Adrenal gland (tissue), 12 donors: Measurements from ENCODE around the gene LPAR5. TPM values are rescaled to one million over a fixed set of nuclear protein-coding genes. Genes with fewer than 3 reads are reported as not detected.

Source experiments
- DNase-seq, 7 donors: peaks; one replicate each; pipeline ENCODE4 v3.0.0-alpha.2; 2019 to 2020
- H3K27ac ChIP-seq, 5 donors: fragments of 200-600 bp; sonication (generic) in 4 of 5; 1 replicate in 3 of 5; 2 replicates in 2 of 5; pipeline versions ENCODE4 v1.5.1 to v1.8.0; 2016 to 2020; ENCODE audit warnings: mild to moderate bottlenecking in 1 of 5
- H3K27me3 ChIP-seq: fragments of 200-600 bp; 2 replicates; pipeline ENCODE4 v1.8.0; 2021
- H3K36me3 ChIP-seq, 2 donors: fragments of 200-600 bp; replicated peaks in 1 of 2; 1 replicate in 1 of 2; 2 replicates in 1 of 2; pipeline versions ENCODE4 v1.5.1 to v1.8.0; 2018 to 2022
- H3K4me1 ChIP-seq, 2 donors: fragments of 200-600 bp; replicated peaks in 1 of 2; 1 replicate in 1 of 2; 2 replicates in 1 of 2; pipeline versions ENCODE4 v1.5.1 to v1.8.0; 2018 to 2021
- H3K4me3 ChIP-seq, 4 donors: fragments of 200-600 bp; sonication (generic) in 3 of 4; one replicate each; pipeline ENCODE4 v1.5.1; 2016 to 2018
- H3K9me3 ChIP-seq, 3 donors: fragments of 200-600 bp; sonication (generic) in 1 of 3; replicated peaks in 1 of 3; 1 replicate in 2 of 3; 2 replicates in 1 of 3; pipeline versions ENCODE4 v1.5.1 to v1.8.0; 2016 to 2021
- CTCF ChIP-seq, 6 experiments: fragments of 450-650 bp in 4 of 6; fragments of 200-600 bp in 2 of 6; sonication (generic) in 1 of 6; IDR thresholded peaks; 1 replicate in 5 of 6; 2 replicates in 1 of 6; pipeline versions ENCODE4 v1.5.1 to v1.8.0; 2016 to 2021; ENCODE audit warnings: antibody characterized with exemption in 6 of 6, mild to moderate bottlenecking in 2 of 6, moderate library complexity in 1 of 6
- POLR2A ChIP-seq, 2 donors: fragments of 450-650 bp; IDR thresholded peaks; one replicate each; pipeline ENCODE4 v1.6.1; 2017; ENCODE audit warnings: antibody characterized with exemption in 2 of 2, mild to moderate bottlenecking in 2 of 2, moderate library complexity in 1 of 2
- WGBS, 4 donors: extraction: QIAGEN DNeasy Blood & Tissue Kit in 2 of 4; methylation state at CpG; one replicate each; pipeline versions ENCODE4 v1.1.5 to v1.1.7; 2013 to 2017; 5-methylcytosine and 5-hydroxymethylcytosine counted together
- intact Hi-C, 2 donors: fragments of 100-400 bp; cut with DNase I; formaldehyde crosslinking; loops; one replicate each; pipeline versions ENCODE4 v1.14.1 to v1.15.0; 2022 to 2023
- polyA plus RNA-seq, 3 donors: library from polyadenylated mRNA; stranded (reverse); fragments of 200-250 nt in 2 of 3; fragments of 350-450 nt in 1 of 3; fragmentation: Illumina TruSeq in 1 of 3; extraction: RNeasy Lipid Tissue Mini Kit (QIAGEN cat#74804) in 1 of 3; gene quantifications; one replicate each; pipeline ENCODE4 v1.2.3, GENCODE V29; 2013 to 2014
- total RNA-seq, 9 donors: library from RNA; depleted of rRNA in 4 of 9; stranded (reverse); fragments of >200 nt in 4 of 9; fragments of 120-200 nt in 1 of 9; fragmentation: NEBNext Ultra II Directional in 1 of 9; extraction: Animal tissue kit (Norgen Biotek cat#: 25700) in 1 of 9; gene quantifications; one replicate each; pipeline versions ENCODE4 v1.1.0 to v1.2.4, GENCODE V29; 2013 to 2023
- donor health status: healthy with polysubstance abuse.
- donor health status: Bipolar disorder and iron deficiency.
- donor health status: DM: yes; HTN: yes; CAD: no.
- donor health status: DM: no; HTN: no; CAD: no.
- donor health status: DM: no; HTN: no; CAD: no.
- donor health status: DM: yes; HTN: yes; CAD: no.

Gene LPAR5
- total and polyA plus RNA-seq, 12 donors, result 0.28 to 11.6 (median 4.7) TPM

GRCh38 chr12:6662602-6662905 lies 26.8 kb upstream of the LPAR5 start:
- H3K4me1 ChIP-seq, result peaks cover 6 to 12% of the 10 kb centered on the region in 2 donors
- TF ChIP-seq CTCF (IDR thresholded peaks at IDR 0.05) (no peak), POLR2A (IDR thresholded peaks at IDR 0.05) (no peak)
- H3K9me3 ChIP-seq, result no peaks in the 10 kb centered on the region
- intact Hi-C loops, result loop anchor here in 1 of 2 donors (5.0 to 10.0 kb wide), 2 partner anchors 35 to 48 kb away; no protein-coding TSS in a partner anchor
- no peaks in the 10 kb centered on the region for H3K27me3 ChIP-seq
- 0 to 2% (median 1%) methylated on average over 9 to 10 of the region's 10 CpGs for WGBS, 4 donors
- no peak for DNase-seq
- peak overlapping the region in 2 of 5 donors; percentile 69 to 70 for H3K27ac ChIP-seq
- peak overlapping the region in 3 of 4 donors; percentile 58 to 77 (median 60) for H3K4me3 ChIP-seq
- H3K36me3 ChIP-seq, result peaks cover 0 to 20% of the 10 kb centered on the region in 2 donors

GRCh38 chr12:6653987-6654386 lies 18.2 kb upstream of the LPAR5 start:
- Histone ChIP-seq H3K4me3 (no peak overlapping the region), H3K27me3 (no peaks in the 10 kb centered on the region), H3K36me3 (peaks cover 0 to 63% of the 10 kb centered on the region in 2 donors), H3K4me1 (no peaks in the 10 kb centered on the region), H3K27ac (no peak overlapping the region), H3K9me3 (no peaks in the 10 kb centered on the region)
- WGBS, 4 donors, result 92 to 99% (median 94%) methylated on average over 5 of the region's 5 CpGs
- TF ChIP-seq CTCF (IDR thresholded peaks at IDR 0.05) (no peak), POLR2A (IDR thresholded peaks at IDR 0.05) (no peak)
- DNase-seq, result no peak
- intact Hi-C loops, result no loop called here

- H3K36me3 ChIP-seq, result peaks cover 0 to 64% of the 10 kb centered on the region in 2 donors
- no peaks in the 10 kb centered on the region for H3K27me3 ChIP-seq
- TF ChIP-seq POLR2A (IDR thresholded peaks at IDR 0.05), result no peak
- no peak for TF ChIP-seq CTCF (IDR thresholded peaks at IDR 0.05)
- no peaks in the 10 kb centered on the region for H3K4me1 ChIP-seq
- intact Hi-C loops, result no loop called here
- WGBS, 4 donors, result 91 to 100% (median 99%) methylated on average over 1 of the region's 1 CpG
- no peaks in the 10 kb centered on the region for H3K9me3 ChIP-seq
- H3K4me3 ChIP-seq, result no peak overlapping the region
- H3K27ac ChIP-seq, result no peak overlapping the region
- no peak for DNase-seq
Observed at GRCh38 chr12:6653342-6653741, 17.6 kb upstream of the LPAR5 start.

GRCh38 chr12:6652391-6652790 lies 16.6 kb upstream of the LPAR5 start:
- TF ChIP-seq CTCF (IDR thresholded peaks at IDR 0.05) (no peak), POLR2A (IDR thresholded peaks at IDR 0.05) (no peak)
- intact Hi-C loops, result no loop called here
- no peak overlapping the region for H3K4me3 ChIP-seq
- no peaks in the 10 kb centered on the region for H3K4me1 ChIP-seq
- no peaks in the 10 kb centered on the region for H3K9me3 ChIP-seq
- WGBS, 4 donors, result 84 to 92% (median 90%) methylated on average over 12 of the region's 12 CpGs
- no peak for DNase-seq
- H3K36me3 ChIP-seq, result peaks cover 0 to 65% of the 10 kb centered on the region in 2 donors
- H3K27me3 ChIP-seq, result no peaks in the 10 kb centered on the region
- no peak overlapping the region for H3K27ac ChIP-seq
